ENCODE results near the gene GPR21. TPM values are rescaled to one million over a fixed set of nuclear protein-coding genes. Genes with fewer than 3 reads are reported as not detected.

Gene GPR21
- total RNA-seq, 2 experiments from 2014 or later, result 0.74 to 0.89 TPM

GRCh38 chr9:123003466-123003865 is 30.0 kb upstream of the GPR21 start:
- Histone ChIP-seq H3K27ac (ENCODE audit: low read depth in 1 of 2, low read length in 2 of 2) (no peak overlapping the region), H3K36me3 (ENCODE audit: insufficient read depth, low read length) (peaks cover 18% of the 10 kb centered on the region), H3K9me3 (ENCODE audit: control insufficient read depth in 1 of 2, insufficient read depth in 1 of 2, low read length in 2 of 2) (no peaks in the 10 kb centered on the region), H3K4me1 (ENCODE audit: insufficient read depth, low read length) (no peaks in the 10 kb centered on the region), H3K27me3 (ENCODE audit: control insufficient read depth in 1 of 2, insufficient read depth in 2 of 2, low read length in 2 of 2) (no peaks in the 10 kb centered on the region), H3K4me3 (ENCODE audit: low read length) (no peak overlapping the region)
- TF ChIP-seq, protein P1, sequence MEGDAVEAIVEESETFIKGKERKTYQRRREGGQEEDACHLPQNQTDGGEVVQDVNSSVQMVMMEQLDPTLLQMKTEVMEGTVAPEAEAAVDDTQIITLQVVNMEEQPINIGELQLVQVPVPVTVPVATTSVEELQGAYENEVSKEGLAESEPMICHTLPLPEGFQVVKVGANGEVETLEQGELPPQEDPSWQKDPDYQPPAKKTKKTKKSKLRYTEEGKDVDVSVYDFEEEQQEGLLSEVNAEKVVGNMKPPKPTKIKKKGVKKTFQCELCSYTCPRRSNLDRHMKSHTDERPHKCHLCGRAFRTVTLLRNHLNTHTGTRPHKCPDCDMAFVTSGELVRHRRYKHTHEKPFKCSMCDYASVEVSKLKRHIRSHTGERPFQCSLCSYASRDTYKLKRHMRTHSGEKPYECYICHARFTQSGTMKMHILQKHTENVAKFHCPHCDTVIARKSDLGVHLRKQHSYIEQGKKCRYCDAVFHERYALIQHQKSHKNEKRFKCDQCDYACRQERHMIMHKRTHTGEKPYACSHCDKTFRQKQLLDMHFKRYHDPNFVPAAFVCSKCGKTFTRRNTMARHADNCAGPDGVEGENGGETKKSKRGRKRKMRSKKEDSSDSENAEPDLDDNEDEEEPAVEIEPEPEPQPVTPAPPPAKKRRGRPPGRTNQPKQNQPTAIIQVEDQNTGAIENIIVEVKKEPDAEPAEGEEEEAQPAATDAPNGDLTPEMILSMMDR (IDR thresholded peaks at IDR 0.05), result no peak
- no peak overlapping the region for H3K4me3 Mint-ChIP-seq
- no peaks in the 10 kb centered on the region for H3K27me3 Mint-ChIP-seq
- no peak overlapping the region for H3K27ac Mint-ChIP-seq
- intact Hi-C loops (cut with DNase I, micrococcal nuclease), result no loop called here
- H3K36me3 Mint-ChIP-seq (ENCODE audit: low read depth), result peaks cover 67% of the 10 kb centered on the region
- DNase-seq, result no peak
- ChIA-PET POLR2A (no interaction called here), CTCF (no interaction called here)
- no peak for ATAC-seq (ENCODE audit: poor library complexity)
- H3K9me3 Mint-ChIP-seq, result no peaks in the 10 kb centered on the region
- peaks cover 5% of the 10 kb centered on the region for H3K4me1 Mint-ChIP-seq (ENCODE audit: low read depth)

GRCh38 chr9:123005964-123006363 is 27.5 kb upstream of the GPR21 start:
- ATAC-seq (ENCODE audit: poor library complexity), result no peak
- H3K36me3 Mint-ChIP-seq (ENCODE audit: low read depth), result peaks cover 60% of the 10 kb centered on the region
- H3K4me3 Mint-ChIP-seq, result no peak overlapping the region
- H3K9me3 ChIP-seq (ENCODE audit: control insufficient read depth in 1 of 2, insufficient read depth in 1 of 2, low read length in 2 of 2), result no peaks in the 10 kb centered on the region
- H3K27ac Mint-ChIP-seq, result no peak overlapping the region
- ChIA-PET POLR2A (interaction anchor here (0.6 kb wide), 1 partner anchor 8 kb away, joined by 3 read pairs; no protein-coding TSS in a partner anchor), CTCF (no interaction called here)
- TF ChIP-seq, protein P1 (IDR thresholded peaks at IDR 0.05), result no peak
- H3K27me3 ChIP-seq (ENCODE audit: control insufficient read depth in 1 of 2, insufficient read depth in 2 of 2, low read length in 2 of 2), result no peaks in the 10 kb centered on the region
- no peak for DNase-seq
- no peaks in the 10 kb centered on the region for H3K27me3 Mint-ChIP-seq
- H3K36me3 ChIP-seq (ENCODE audit: insufficient read depth, low read length), result peaks cover 24% of the 10 kb centered on the region
- H3K9me3 Mint-ChIP-seq, result no peaks in the 10 kb centered on the region
- intact Hi-C loops (cut with DNase I, micrococcal nuclease), result no loop called here
- no peaks in the 10 kb centered on the region for H3K4me1 ChIP-seq (ENCODE audit: insufficient read depth, low read length)
- H3K4me1 Mint-ChIP-seq (ENCODE audit: low read depth), result no peaks in the 10 kb centered on the region
- no peak overlapping the region for H3K4me3 ChIP-seq (ENCODE audit: low read length)
- no peak overlapping the region for H3K27ac ChIP-seq (ENCODE audit: low read depth in 1 of 2, low read length in 2 of 2)

- Histone ChIP-seq H3K36me3 (ENCODE audit: insufficient read depth, low read length) (peaks cover 22% of the 10 kb centered on the region), H3K4me3 (ENCODE audit: low read length) (no peak overlapping the region), H3K27me3 (ENCODE audit: control insufficient read depth in 1 of 2, insufficient read depth in 2 of 2, low read length in 2 of 2) (no peaks in the 10 kb centered on the region), H3K4me1 (ENCODE audit: insufficient read depth, low read length) (no peaks in the 10 kb centered on the region), H3K27ac (ENCODE audit: low read depth in 1 of 2, low read length in 2 of 2) (no peak overlapping the region), H3K9me3 (ENCODE audit: control insufficient read depth in 1 of 2, insufficient read depth in 1 of 2, low read length in 2 of 2) (no peaks in the 10 kb centered on the region)
- CTCF ChIA-PET, result no interaction called here
- peaks cover 64% of the 10 kb centered on the region for H3K36me3 Mint-ChIP-seq (ENCODE audit: low read depth)
- H3K9me3 Mint-ChIP-seq, result no peaks in the 10 kb centered on the region
- ATAC-seq (ENCODE audit: poor library complexity) (no peak), DNase-seq (no peak)
- H3K4me3 Mint-ChIP-seq, result no peak overlapping the region
- intact Hi-C loops (cut with DNase I, micrococcal nuclease), result no loop called here
- no peaks in the 10 kb centered on the region for H3K27me3 Mint-ChIP-seq
- H3K27ac Mint-ChIP-seq, result no peak overlapping the region
- TF ChIP-seq, protein P1 (IDR thresholded peaks at IDR 0.05), result no peak
- POLR2A ChIA-PET, result no interaction called here
- H3K4me1 Mint-ChIP-seq (ENCODE audit: low read depth), result no peaks in the 10 kb centered on the region
Measured at GRCh38 chr9:123007269-123007668, 26.2 kb upstream of the GPR21 start.

All from CD4-positive, alpha-beta T cell (primary cell).